ENCODE results near the gene TMEM123. TPM values are rescaled to one million over a fixed set of nuclear protein-coding genes. Genes with fewer than 3 reads are reported as not detected.

The TMEM123 gene
- total and polyA plus RNA-seq, 2 of the 13 experiments (the other 11 are each of a cell fraction or from before 2014, with no cell fraction given), result 365 to 2,761 TPM

DNA sequence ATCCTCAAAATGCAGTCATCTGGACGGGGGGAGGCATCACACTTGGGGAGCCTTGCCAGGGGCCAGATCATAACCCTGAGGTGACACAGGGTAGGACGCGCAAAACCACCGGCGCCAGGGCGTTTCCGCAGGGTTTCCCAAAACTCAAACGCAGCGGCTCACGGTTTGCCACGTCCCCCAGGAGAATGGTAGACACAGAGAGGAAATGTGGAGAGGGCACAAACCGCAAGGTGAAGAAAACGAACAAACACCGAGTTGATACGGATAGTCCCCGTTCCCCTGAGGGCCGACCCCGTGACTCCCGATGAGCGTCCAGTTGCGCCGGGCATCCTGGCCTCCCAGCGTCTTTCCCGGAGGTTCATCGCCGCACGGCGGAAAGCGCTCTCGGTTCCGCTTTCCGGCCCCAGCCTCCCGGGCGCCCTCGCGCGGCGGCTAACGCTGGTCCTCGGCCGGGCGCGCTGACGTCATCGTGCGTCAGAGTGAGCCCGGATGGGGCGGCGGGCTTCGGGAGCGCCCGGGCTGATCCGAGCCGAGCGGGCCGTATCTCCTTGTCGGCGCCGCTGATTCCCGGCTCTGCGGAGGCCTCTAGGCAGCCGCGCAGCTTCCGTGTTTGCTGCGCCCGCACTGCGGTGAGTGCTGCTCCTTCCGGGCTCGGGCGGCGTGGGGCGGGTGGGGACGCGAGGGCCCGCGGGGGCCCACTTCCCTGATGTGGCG is 105.7 kb downstream of the TMEM123 start, which contains the start of gene BIRC2 (continued):
- TF ChIP-seq ZBTB38 (CRISPR knock-in tag; IDR thresholded peaks at IDR 0.05) (peak; percentile 50; the same call in 1 of the 2 replicates), KDM3A (CRISPR knock-in tag; IDR thresholded peaks at IDR 0.05; ENCODE audit: low read depth) (peak; percentile 68; the same call in 1 of the 2 replicates), ZNF180 (CRISPR knock-in tag; IDR thresholded peaks at IDR 0.05; ENCODE audit: borderline replicate concordance, low read depth) (0 out of 2 replicates have a peak, but pooled peaks have one; percentile 45), GATA4 (IDR thresholded peaks at IDR 0.05; ENCODE audit: borderline replicate concordance, low read depth) (no peak; the same call in 1 of the 2 replicates), KDM5B (CRISPR knock-in tag; IDR thresholded peaks at IDR 0.05; ENCODE audit: borderline replicate concordance) (peak; percentile 96), HNRNPLL (IDR thresholded peaks at IDR 0.05; ENCODE audit: low read depth, low read length, poor library complexity, severe bottlenecking) (peak; percentile 92), XRCC5 (optimal IDR thresholded peaks at IDR 0.05; ENCODE audit: low read length) (peak; percentile 87), RARG (CRISPR knock-in tag; IDR thresholded peaks at IDR 0.05; ENCODE audit: low read depth) (peak; percentile 84; the same call in 1 of the 2 replicates), ZBTB42 (CRISPR knock-in tag; IDR thresholded peaks at IDR 0.05) (no peak), ADNP (CRISPR knock-in tag; IDR thresholded peaks at IDR 0.05) (peak; percentile 68; the same call in 1 of the 2 replicates), TEAD2 (CRISPR knock-in tag; IDR thresholded peaks at IDR 0.05) (no peak), NCOA1 (CRISPR knock-in tag; IDR thresholded peaks at IDR 0.05) (no peak), PHB2 (IDR thresholded peaks at IDR 0.05; ENCODE audit: partially characterized antibody) (no peak), PHF20 (CRISPR knock-in tag; IDR thresholded peaks at IDR 0.05) (peak; percentile 60; the same call in 1 of the 2 replicates)
- TF ChIP-seq, protein P1, sequence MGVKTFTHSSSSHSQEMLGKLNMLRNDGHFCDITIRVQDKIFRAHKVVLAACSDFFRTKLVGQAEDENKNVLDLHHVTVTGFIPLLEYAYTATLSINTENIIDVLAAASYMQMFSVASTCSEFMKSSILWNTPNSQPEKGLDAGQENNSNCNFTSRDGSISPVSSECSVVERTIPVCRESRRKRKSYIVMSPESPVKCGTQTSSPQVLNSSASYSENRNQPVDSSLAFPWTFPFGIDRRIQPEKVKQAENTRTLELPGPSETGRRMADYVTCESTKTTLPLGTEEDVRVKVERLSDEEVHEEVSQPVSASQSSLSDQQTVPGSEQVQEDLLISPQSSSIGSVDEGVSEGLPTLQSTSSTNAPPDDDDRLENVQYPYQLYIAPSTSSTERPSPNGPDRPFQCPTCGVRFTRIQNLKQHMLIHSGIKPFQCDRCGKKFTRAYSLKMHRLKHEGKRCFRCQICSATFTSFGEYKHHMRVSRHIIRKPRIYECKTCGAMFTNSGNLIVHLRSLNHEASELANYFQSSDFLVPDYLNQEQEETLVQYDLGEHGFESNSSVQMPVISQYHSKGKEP (CRISPR knock-in tag; IDR thresholded peaks at IDR 0.05), result 0 out of 2 replicates have a peak, but pooled peaks have one; percentile 58
- TF ChIP-seq, protein P2, sequence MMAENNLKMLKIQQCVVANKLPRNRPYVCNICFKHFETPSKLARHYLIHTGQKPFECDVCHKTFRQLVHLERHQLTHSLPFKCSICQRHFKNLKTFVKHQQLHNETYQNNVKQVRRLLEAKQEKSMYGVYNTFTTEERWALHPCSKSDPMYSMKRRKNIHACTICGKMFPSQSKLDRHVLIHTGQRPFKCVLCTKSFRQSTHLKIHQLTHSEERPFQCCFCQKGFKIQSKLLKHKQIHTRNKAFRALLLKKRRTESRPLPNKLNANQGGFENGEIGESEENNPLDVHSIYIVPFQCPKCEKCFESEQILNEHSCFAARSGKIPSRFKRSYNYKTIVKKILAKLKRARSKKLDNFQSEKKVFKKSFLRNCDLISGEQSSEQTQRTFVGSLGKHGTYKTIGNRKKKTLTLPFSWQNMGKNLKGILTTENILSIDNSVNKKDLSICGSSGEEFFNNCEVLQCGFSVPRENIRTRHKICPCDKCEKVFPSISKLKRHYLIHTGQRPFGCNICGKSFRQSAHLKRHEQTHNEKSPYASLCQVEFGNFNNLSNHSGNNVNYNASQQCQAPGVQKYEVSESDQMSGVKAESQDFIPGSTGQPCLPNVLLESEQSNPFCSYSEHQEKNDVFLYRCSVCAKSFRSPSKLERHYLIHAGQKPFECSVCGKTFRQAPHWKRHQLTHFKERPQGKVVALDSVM (CRISPR knock-in tag; IDR thresholded peaks at IDR 0.05), result peak; percentile 46; the same call in 1 of the 2 replicates
- TF ChIP-seq, protein P3, sequence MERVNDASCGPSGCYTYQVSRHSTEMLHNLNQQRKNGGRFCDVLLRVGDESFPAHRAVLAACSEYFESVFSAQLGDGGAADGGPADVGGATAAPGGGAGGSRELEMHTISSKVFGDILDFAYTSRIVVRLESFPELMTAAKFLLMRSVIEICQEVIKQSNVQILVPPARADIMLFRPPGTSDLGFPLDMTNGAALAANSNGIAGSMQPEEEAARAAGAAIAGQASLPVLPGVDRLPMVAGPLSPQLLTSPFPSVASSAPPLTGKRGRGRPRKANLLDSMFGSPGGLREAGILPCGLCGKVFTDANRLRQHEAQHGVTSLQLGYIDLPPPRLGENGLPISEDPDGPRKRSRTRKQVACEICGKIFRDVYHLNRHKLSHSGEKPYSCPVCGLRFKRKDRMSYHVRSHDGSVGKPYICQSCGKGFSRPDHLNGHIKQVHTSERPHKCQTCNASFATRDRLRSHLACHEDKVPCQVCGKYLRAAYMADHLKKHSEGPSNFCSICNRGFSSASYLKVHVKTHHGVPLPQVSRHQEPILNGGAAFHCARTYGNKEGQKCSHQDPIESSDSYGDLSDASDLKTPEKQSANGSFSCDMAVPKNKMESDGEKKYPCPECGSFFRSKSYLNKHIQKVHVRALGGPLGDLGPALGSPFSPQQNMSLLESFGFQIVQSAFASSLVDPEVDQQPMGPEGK (CRISPR knock-in tag; IDR thresholded peaks at IDR 0.05), result no peak; the same call in 1 of the 2 replicates
- TF ChIP-seq, protein P4, sequence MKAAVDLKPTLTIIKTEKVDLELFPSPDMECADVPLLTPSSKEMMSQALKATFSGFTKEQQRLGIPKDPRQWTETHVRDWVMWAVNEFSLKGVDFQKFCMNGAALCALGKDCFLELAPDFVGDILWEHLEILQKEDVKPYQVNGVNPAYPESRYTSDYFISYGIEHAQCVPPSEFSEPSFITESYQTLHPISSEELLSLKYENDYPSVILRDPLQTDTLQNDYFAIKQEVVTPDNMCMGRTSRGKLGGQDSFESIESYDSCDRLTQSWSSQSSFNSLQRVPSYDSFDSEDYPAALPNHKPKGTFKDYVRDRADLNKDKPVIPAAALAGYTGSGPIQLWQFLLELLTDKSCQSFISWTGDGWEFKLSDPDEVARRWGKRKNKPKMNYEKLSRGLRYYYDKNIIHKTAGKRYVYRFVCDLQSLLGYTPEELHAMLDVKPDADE (CRISPR knock-in tag; IDR thresholded peaks at IDR 0.05), result no peak
- TF ChIP-seq, protein P5, sequence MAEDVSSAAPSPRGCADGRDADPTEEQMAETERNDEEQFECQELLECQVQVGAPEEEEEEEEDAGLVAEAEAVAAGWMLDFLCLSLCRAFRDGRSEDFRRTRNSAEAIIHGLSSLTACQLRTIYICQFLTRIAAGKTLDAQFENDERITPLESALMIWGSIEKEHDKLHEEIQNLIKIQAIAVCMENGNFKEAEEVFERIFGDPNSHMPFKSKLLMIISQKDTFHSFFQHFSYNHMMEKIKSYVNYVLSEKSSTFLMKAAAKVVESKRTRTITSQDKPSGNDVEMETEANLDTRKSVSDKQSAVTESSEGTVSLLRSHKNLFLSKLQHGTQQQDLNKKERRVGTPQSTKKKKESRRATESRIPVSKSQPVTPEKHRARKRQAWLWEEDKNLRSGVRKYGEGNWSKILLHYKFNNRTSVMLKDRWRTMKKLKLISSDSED (CRISPR knock-in tag; IDR thresholded peaks at IDR 0.05), result no peak

Data from HepG2 (cell line).